Measurements from ENCODE around the gene KREMEN1.
"Not testable (repeated sequence)": the region's sequence is repeated elsewhere in the genome, so short reads cannot be mapped to it uniquely, and the experiment has no call there.

KREMEN1 gene

DNA sequence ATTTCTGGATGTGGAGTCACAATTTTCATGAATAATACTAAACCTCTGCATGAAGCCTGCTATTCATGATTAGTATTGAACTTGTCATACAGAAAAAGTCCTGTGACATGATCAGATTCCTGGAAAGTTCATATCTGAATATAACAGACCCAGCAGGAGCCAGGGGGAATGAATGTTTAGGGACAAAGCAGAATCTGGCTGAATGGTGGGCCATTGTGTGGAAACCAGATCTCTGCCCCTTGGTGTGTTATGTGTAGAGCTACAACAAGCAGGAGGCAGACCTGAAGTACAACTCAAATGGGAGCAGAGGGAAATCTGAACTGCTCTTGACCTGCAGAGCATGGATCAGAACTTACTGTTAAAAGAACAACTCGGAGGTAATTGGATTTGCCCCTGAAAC is 30.3 kb downstream of the KREMEN1 start:
- DNase-seq (ENCODE audit: low read depth, low spot score) = no peak

- no peak for DNase-seq (ENCODE audit: low read depth, low spot score)
Observed at GRCh38 chr22:29105468-29105867, 32.6 kb downstream of the KREMEN1 start.

DNA sequence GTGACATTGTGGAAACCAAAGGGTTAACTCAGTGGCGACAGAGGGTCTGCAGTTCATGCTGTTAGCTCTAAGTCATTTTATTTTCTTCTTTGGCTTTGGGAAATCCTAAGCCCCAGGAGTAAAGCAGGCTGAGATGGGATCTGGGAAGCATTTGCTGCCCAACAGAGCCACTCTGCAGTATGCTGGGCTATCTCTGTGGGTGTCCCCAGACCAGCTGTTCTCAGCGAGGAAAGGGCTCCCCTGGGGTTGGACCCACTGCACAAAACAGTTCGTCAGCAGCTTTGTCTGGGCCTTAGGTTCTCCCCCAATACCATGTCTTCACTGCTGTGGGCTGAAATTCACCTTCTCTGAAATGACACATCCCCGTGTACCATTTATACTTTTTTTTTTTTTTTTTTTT is 34.0 kb downstream of the KREMEN1 start:
- no peak for DNase-seq (ENCODE audit: low read depth, low spot score)

- no peak for DNase-seq (ENCODE audit: low read depth, low spot score)
Observed at GRCh38 chr22:29108137-29108536, 35.3 kb downstream of the KREMEN1 start.

DNA sequence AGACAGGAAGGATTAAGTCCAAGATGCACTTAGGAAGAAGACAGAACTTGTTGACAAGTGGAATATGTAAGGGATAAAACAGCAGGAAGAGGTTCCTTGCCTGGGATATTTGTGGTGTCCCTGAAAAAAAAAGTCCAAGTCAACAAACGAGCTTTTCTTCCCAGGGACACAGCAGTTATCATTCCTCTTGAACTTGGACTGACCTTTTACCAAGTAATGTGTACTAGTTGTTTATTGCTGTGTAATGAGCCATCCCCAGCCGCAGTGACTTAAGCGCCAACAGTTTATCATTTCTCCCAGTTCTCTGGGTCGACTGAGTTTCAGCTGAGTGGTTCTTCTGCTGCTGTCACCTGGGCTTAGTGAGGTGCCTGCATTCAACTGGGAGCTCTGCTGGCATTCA is 37.0 kb downstream of the KREMEN1 start:
- no peak for DNase-seq (ENCODE audit: low read depth, low spot score)

DNA sequence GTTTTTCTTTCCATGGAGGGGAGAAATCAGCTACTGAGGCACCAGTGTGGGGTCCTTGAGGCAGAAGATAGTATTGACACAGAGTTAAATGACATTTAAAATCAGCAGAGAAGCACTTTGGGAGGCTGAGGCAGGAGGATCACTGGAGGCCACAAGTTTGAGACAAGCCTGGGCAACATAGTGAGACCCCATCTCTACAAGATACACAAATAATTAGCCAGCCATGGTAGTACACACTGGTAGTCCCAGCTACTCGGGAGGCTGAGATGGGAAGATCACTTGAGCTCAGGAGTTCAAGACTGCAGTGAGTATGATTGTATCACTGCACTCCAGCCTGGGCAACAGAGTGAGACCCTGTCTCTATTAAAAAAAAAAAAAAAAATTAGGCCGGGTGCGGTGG is 38.1 kb downstream of the KREMEN1 start:
- DNase-seq (ENCODE audit: low read depth, low spot score) = no peak

DNA sequence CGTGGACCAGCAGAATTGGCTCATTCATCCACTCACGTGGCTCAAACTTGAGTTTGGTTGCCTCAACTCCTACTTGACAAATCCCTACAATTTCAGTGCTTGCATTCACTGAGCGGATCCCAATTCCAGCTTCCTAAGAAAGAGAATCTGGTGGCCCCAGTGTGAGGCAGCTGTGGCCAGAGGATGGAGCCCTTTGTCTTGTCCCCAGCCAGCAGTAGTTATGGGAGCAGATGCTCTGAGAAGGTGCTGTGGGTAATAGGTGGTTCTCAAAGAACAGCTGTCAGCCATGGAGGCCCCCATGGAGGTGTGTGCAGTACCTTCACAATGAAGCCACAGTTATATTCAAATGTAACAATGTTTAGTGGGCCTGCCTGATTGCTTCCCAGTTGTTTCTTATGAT is 39.3 kb downstream of the KREMEN1 start:
- DNase-seq (ENCODE audit: low read depth, low spot score) = peak; percentile 27

DNA sequence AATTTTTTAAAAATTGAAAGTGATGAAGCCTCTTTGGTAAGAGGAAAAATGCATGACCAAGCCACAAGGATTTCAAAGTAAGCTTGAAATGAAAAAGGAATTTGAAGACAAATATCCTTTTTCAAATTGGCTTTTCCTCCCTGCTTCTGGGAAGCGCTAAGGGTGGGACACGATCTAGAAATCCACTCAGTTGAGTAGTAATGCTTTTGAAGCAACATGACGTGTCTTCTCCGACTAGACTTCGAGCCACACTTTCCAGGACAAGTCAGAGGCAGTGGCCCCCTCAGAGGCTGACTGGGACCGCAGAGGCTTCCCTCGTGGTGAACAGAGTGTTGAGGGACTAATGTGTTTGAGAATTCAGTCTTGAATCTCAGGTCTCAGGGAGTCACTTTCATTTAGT is 39.8 kb downstream of the KREMEN1 start:
- DNase-seq (ENCODE audit: low read depth, low spot score) = no peak

GRCh38 chr22:29113319-29113718 is 40.5 kb downstream of the KREMEN1 start:
- no peak for DNase-seq (ENCODE audit: low read depth, low spot score)

DNA sequence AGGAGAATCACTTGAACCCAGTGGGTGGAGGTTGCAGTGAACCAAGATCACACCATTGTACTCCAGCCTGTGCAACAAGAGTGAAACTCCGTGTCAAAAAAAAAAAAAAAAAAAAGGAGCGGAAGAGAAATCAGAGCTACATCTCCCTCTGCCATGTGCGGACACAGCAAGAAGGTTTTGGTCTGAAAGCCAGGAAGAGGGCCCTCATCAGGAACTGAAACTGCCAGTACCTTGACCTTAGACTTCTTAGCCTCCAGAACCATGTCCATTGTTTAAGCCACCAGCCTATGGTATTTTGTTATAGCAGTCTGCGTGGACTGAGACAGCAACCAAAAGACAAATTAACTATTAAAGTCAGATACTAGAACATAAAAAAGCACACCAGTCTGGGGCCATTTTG is 41.6 kb downstream of the KREMEN1 start:
- DNase-seq (ENCODE audit: low read depth, low spot score) = no peak

GRCh38 chr22:29115682-29116288 is 43.0 kb downstream of the KREMEN1 start:
- DNase-seq (ENCODE audit: low read depth, low spot score) = no peak

DNA sequence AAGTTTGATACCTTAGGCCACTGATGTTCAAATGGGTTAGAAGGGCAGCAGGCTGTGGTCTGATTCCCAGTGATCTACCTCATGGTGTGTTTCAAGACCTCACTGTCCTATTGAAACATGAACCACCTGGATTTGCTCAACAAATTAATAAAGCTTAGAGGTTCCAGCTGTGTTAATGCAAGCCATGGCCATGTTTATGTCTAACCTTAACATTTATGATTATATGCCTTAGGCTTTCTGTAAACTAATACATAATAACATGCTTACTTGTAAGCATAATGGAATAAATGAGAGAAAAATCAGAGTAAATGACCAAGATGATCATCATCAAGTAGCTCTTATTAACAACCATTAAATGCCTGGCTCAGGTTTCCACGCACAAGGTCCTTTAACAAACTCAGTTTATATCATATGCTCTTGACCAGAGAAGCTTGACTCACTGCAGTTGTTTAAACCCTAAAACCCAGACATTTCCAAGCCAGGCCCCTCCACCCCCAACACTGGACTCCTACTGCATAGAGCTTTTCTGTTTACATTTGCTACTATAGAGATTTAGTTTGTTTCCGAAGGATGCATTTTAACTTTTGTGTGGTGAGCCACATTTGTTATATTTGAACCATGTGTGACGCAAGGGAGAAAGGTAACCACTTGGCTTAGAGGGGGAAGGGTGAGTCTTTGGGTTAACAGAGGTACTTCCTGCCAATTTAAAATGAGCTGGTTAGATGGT is 43.7 kb downstream of the KREMEN1 start:
- no peak for DNase-seq (ENCODE audit: low read depth, low spot score)

DNA sequence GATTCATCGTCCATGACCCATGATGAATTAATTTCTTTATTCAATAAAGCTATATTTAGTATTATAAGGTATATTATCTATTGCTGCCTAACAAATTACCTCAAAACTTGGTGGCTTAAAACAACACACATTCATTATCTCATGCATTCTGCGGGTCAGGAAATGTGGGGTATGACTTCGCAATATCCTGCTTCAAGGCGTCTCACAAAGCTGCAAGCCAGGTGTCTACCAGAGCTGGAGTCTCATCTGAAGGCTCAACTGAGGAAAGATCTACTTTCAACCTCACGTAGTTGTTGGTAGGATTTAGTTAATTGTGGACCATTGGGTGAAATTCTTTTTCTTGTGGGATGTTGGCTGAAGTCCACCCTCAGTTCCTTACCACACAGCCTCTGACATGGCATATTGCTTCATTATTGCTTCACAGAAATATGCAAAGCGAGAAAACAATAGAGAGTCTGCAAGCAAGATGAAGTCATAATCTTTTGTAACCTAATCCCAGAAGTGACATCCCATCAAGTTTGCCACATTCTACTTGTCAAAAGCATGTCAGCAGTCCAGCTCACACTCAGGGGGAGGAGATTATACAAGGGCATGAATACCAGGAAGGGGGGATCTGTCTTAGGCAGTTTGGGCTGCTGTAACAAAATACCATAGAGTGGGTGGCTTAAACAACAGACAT is 45.1 kb downstream of the KREMEN1 start:
- DNase-seq (ENCODE audit: low read depth, low spot score) = no peak

DNA sequence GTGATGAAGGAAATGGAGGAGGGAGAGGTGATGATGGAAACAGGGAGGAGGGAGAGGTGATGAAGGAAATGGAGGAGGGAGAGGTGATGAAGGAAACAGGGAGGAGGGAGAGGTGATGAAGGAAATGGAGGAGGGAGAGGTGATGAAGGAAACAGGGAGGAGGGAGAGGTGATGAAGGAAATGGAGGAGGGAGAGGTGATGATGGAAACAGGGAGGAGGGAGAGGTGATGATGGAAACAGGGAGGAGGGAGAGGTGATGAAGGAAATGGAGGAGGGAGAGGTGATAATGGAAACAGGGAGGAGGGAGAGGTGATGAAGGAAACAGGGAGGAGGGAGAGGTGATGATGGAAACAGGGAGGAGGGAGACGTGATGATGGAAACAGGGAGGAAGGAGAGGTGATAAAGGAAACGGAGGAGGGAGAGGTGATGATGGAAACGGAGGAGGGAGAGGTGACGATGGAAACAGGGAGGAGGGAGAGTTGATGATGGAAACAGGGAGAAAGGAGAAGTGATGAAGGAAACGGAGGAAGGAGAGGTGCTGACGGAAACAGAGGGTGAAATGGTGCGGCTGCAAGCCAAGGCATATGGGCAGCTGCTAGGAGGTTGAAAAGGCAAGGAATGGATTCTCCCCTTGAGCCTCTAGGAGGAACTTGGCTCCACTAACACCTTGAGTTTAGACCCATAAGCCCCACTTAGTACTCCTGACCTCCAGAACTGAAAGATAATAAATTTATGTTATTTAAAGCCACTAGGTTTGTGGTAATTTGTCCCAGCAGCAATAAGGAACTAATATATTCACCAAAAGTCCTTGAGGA is 47.5 kb downstream of the KREMEN1 start:
- not testable (repeated sequence) for DNase-seq (ENCODE audit: low read depth, low spot score)

DNA sequence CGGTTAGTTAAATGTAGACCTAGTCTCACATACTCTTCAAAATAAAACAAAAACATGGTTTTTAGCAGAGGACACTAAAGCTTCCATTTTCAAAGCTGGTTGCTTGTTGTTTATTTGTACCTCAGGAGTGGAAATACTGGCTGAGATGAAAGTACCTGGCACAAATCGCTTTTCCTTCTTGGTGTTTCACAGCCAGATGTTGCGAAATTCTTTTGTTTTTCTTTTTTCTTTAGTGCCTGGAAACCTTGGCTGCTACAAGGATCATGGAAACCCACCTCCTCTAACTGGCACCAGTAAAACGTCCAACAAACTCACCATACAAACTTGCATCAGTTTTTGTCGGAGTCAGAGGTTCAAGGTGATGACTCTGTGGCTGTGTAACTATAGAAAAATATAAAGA is 48.3 kb downstream of the KREMEN1 start:
- DNase-seq (ENCODE audit: low read depth, low spot score) = no peak

DNA sequence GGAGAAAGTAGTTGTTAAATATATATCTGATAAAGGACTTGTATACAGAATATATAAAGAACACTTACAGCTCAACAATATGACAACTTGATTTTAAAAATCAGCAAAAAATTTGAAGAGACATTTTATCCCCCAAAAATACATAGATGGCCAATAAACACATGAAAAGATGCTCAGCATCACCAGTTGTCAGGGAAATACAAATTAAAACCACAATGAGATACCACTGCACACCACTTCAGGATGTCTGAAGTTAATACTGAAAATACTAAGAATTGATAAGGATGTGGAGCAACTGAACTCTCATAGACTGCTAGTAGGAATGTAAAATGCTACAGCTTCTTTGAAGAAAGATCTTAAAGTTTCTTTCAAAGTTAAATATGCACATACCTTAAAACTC is 49.2 kb downstream of the KREMEN1 start:
- DNase-seq (ENCODE audit: low read depth, low spot score) = no peak

GRCh38 chr22:29124777-29125442 is 52.1 kb downstream of the KREMEN1 start:
- no peak for DNase-seq (ENCODE audit: low read depth, low spot score)

- no peak for DNase-seq (ENCODE audit: low read depth, low spot score)
Observed at GRCh38 chr22:29125443-29125778, 52.6 kb downstream of the KREMEN1 start.

- DNase-seq (ENCODE audit: low read depth, low spot score) = no peak
Observed at GRCh38 chr22:29125844-29126243, 53.0 kb downstream of the KREMEN1 start.

DNA sequence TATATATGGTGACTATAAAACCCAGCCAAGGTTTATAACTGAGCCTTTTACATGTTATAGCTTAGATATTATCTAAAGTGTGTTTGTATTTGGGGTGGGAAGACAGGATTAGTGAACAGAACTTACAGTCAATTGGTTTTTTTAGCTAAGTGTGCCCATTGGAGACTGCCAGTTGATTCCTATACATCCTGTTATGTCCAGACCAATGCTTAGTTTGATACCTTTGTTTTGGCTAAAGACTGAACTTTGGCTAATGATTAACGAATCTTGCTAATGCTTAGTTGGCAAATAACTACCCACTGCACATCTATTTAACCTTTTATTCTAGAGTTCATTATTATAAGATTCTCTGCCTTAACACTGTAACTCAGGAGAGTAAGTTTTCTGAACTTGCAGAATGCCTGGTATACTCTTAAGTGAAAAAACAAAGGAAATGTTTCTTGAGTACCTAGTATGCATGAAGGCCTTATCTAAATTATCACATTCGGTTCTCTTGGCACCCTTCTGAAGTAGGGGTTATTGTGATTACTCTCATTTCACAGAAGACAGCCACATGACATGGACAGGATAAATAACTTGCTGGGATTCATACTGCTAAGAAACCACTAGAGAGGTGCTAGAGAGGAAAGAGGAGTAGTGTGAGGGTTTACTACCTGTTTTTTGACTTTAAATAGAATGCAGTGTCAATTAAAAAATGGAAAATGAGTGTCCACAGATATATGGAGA is 54.0 kb downstream of the KREMEN1 start:
- no peak for DNase-seq (ENCODE audit: low read depth, low spot score)

Data from ELF-1 (cell line).